Stimulated activated CD4-positive, alpha-beta T cell treated with anti-CD3 and anti-CD28 coated beads, Interleukin-12 subunit alpha, Interleukin-12 subunit beta, amount 100 ng/mL, for 4 hours (primary cell): ENCODE results near the gene PRMT7.

Experiments
- DNase-seq: peaks from one replicate; pipeline ENCODE4 v3.0.0-alpha.2; 2020

PRMT7 gene

GRCh38 chr16:68310774-68311511 is at the start of gene PRMT7, which contains the start of gene SLC7A6OS:
TSS of gene PRMT7 (plus strand) at chr16:68311019. CDS start at chr16:68315980, 4,961 bp downstream.
TSS of gene SLC7A6OS (minus strand) at chr16:68310946. CDS start at chr16:68310926, 20 bp downstream.
- DNase-seq, result peak; percentile 87

- no peak for DNase-seq
Observed at GRCh38 chr16:68263559-68264127, 47.2 kb upstream of the PRMT7 start.

GRCh38 chr16:68264128-68265077 is 46.4 kb upstream of the PRMT7 start, which contains the start of gene SLC7A6:
TSS of gene SLC7A6 (plus strand) at chr16:68264526. CDS start at chr16:68274727, 10,201 bp downstream.
- DNase-seq, result peak; percentile 84

DNA sequence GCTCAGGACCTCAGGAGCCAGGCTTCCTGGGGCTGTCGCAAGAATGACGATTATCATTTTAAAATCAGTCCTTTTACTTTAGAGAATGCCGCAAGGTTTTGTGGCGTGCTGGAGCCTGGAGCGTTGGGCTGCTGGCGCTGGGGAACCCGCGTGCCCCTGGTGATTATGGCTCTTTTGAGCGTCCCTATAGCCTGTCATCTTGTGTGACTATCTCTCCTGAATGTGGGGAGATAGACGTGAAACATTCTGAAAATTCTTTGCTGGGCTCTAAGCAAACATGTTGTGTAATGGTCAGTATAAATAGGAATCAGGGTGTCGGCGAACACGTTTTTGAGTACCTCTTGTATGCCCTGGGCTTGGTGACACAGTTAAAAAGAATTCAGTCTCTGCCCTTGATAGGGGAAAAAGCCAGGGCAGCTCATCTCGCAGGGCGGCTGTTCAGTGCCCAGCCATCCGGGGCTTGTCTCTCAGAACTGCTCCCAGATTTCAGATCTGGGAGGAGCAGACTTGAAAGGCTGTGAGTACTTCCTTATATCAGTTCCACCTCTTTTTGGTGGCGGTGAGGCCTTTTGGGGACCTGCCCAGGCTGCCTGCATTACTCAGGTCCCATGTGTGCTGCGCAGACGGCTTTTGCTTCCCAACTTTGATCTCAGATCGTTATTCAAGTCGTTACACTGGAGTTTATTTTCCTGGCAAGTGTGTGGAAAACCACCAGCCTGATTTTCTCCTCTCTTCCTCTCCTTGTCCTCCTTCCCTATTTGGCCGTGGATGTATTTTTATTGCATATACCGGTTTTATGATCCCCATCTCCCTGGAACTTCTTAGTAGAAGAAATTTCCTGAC is 45.5 kb upstream of the PRMT7 start:
- peak; percentile 43 for DNase-seq

DNA sequence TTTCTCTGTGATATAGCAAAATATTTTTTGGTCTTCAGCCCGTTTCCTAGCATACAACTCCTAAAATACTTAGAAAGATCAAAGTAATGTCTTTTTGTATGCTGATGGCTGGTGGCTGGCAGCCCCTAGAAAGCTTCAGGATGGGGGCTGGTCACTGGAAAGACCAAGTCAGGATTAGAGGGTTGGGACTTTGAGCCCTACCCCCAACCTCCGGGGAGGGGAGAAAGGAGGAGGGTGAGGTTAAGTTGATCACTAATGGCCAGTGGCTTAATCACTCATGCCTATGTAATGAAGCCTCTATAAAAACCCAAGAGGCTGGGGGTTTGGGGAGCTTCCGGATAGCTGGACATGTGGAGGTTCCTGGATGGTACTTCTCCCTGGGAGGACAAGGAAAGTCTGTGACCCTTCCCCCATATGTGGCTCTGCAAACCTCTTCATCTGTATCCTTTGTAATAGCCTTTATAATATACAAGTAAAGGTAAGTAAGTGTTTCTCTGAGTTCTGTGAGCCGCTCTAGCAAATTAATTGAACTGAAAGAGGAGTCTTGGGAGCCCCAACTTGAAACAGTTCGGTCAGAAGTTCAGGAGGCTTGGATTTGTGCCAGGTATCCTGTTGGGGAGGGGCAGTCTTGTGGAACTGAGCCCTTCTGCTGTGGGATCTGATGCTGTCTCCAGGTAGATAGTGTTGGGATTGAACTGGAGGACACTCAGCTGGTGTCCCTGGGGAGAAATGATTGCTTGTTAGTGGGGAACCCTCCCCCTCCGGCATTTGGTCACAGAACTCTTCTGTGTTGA is 43.0 kb upstream of the PRMT7 start:
- no peak for DNase-seq

GRCh38 chr16:68269793-68270192 is 41.0 kb upstream of the PRMT7 start:
- no peak for DNase-seq

GRCh38 chr16:68270353-68270752 is 40.5 kb upstream of the PRMT7 start:
- DNase-seq, result no peak

DNA sequence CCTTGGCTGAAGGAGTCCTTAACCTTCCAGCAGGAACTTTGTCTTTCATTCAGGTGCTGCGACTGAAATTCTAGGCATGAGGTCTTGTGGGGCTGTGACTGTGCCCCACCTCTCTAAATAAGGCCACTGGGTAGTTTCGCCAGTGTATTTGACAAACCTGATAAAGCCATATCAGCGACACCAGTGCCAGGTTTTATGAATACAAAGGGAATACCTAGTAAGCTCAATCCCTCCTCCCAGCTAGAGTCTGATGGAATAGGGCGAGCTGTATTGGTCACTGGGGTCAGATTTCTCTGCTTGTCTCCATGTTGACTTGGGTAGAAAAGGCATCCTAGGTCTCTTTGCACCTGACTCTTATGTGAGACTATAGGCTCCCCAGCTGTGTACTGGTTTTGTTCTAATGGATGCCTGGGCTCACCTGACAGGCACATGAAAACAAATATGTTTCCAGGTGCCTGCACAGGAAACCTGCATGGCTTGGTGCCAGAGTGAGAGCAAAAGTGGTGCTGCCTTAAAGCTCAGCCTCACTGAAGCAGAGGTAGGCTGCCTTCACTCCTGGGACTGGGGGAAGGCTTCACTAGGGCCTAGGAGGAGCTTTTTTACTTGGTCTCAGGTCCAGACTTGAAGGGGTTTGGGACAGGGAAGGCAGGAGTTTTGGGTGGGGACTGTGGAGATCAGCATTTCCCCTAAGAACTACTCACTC is 38.2 kb upstream of the PRMT7 start:
- no peak for DNase-seq

DNA sequence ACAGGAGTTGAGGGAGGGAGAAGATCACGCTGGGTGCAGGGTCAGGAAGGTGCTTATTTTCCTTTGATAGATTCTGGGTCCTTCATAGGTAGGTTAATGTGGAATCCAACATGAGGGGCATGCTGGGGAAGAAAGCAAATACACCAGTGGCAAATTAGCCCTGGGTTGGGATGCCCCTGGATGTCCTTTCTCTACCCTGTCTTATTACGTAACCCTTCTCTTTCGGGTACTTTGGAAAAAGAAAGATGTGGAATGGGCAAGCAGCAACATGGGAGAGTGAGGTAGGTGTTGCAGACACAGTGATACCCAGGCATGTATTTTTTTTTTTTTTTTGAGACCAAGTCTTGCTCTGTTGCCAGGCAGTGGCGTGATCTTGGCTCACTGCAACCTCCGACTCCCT is 37.4 kb upstream of the PRMT7 start:
- no peak for DNase-seq

- no peak for DNase-seq
Observed at GRCh38 chr16:68273896-68274295, 36.9 kb upstream of the PRMT7 start.

GRCh38 chr16:68274441-68274840 is 36.4 kb upstream of the PRMT7 start:
- DNase-seq, result no peak

DNA sequence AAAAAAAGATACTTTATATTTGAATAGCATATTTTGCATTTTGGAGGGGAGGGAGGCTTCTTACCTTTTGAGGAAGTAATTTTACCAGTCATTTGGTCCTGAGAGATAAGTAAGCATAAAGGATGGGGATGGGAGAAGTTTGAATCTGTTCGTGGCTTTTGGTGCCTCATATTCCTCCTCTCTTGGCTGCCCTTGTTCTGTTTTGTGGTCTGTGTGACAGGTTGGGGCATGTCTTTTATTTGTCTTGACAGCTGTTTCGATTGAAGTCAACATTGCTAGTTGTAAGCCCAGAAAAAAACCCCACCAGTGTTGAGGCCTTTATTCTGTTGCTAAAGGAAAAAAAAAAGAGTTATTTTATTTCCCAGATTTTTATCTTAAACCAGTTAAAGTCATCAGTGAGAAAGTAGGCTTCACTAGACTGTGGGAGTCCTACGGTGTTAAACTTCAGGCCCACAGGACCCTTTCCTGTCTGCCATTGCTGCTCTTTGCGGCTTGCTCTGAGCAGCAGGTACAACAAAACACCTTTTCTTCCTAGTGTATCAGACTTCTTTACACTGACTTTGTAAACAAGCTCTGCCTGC is 35.1 kb upstream of the PRMT7 start:
- no peak for DNase-seq

GRCh38 chr16:68276223-68276622 is 34.6 kb upstream of the PRMT7 start:
- DNase-seq, result no peak

DNA sequence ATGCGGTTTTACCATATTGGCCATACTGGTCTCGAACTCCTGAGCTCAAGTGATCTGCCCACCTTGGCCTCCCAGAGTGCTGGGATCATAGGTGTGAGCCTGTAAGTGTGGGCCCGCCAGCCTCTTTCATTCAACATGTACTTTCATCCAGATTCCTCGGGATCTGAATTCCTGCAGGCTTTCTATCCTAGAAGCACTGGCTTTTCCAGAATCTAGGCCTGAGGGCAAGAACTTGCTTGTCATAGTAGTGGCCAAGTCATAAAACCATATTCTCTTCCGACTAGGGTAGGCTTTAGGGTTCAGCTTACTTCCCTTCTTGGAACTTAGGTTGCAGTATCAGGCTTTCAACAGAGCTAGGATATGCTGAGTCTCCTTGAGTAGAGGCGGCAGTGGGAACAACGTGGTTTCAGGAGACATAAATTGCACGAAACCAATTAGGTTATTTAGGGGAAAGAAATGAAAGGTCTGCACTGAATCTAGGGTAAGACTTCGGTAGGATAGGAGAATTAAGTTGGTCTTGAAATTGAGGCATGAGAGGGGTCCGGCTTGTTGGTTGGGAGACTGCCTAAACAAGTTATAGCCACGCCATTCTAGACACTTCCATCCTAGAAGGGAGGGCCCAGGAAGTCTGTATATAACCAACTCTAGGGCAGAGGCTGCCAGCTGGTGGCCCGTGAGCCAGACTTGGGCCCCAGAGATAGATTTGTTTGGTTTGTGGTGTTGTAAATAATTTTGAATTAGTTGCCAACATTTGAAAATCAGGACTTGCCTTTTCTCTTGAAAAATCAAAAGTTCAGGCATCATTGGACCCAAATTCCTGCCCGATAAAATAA is 30.9 kb upstream of the PRMT7 start:
- DNase-seq, result no peak

GRCh38 chr16:68281368-68282063 is 29.3 kb upstream of the PRMT7 start:
- DNase-seq, result no peak

DNA sequence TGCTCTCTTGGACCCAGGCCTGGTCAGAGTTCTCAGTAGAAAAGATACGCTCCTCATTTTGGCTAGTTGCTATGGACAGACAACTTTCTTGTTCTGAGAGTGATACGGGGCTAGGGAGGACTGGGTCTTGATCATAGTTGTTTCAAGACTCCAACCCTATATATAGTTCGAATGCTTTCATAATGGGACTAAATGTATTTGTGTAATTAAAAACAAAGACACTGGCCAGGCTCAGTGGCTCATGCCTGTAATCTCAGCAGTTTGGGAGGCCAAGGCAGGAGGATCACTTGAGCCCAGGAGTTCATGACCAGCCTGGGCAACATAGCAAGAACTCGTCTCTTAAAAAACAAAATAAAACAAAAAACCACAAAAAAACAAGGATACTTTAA is 28.8 kb upstream of the PRMT7 start:
- no peak for DNase-seq

DNA sequence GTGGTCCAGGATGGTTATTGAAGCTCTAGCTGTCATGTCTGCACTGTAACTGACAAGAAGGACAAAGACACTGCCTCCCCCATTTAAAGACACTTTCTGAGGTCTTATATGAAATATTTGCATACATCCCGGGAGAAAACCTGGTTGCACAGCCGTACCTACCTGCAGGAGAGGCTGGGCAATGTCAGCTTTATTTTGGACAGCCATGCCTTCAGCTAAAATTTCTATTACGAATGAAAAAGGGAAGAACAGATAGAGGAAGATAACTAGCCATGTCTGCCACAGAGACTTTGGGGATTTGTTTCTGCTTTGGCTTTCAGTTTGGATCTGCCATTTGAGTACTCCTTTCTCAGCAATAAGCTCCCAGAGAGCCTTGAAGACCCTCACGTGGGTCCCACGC is 27.5 kb upstream of the PRMT7 start:
- no peak for DNase-seq

GRCh38 chr16:68283801-68284598 is 26.8 kb upstream of the PRMT7 start:
- no peak for DNase-seq
